Measurements from ENCODE around the gene NBPF6. TPM values are rescaled to one million over a fixed set of nuclear protein-coding genes. Genes with fewer than 3 reads are reported as not detected.
A peak's percentile ranks its signal among the peaks of the same experiment; 100 is the strongest.
"Not testable (repeated sequence)": the region's sequence is repeated elsewhere in the genome, so short reads cannot be mapped to it uniquely, and the experiment has no call there.

Gene NBPF6
- total and polyA plus RNA-seq, 7 donors: 0.20 TPM; not detected in 6

GRCh38 chr1:108511764-108512163 lies 61.6 kb downstream of the NBPF6 start:
- Histone ChIP-seq H3K27ac (no peak overlapping the region), H3K4me3 (no peak overlapping the region), H3K36me3 (no peaks in the 10 kb centered on the region), H3K27me3 (no peaks in the 10 kb centered on the region), H3K9me3 (no peaks in the 10 kb centered on the region), H3K4me1 (no peaks in the 10 kb centered on the region)
- WGBS, 2 donors: 37 to 60% methylated on average over 3 of the region's 3 CpGs
- TF ChIP-seq, protein P1, sequence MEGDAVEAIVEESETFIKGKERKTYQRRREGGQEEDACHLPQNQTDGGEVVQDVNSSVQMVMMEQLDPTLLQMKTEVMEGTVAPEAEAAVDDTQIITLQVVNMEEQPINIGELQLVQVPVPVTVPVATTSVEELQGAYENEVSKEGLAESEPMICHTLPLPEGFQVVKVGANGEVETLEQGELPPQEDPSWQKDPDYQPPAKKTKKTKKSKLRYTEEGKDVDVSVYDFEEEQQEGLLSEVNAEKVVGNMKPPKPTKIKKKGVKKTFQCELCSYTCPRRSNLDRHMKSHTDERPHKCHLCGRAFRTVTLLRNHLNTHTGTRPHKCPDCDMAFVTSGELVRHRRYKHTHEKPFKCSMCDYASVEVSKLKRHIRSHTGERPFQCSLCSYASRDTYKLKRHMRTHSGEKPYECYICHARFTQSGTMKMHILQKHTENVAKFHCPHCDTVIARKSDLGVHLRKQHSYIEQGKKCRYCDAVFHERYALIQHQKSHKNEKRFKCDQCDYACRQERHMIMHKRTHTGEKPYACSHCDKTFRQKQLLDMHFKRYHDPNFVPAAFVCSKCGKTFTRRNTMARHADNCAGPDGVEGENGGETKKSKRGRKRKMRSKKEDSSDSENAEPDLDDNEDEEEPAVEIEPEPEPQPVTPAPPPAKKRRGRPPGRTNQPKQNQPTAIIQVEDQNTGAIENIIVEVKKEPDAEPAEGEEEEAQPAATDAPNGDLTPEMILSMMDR (IDR thresholded peaks at IDR 0.05): no peak
- TF ChIP-seq EP300 (IDR thresholded peaks at IDR 0.05) (no peak), POLR2A (IDR thresholded peaks at IDR 0.05) (no peak), POLR2AphosphoS5 (IDR thresholded peaks at IDR 0.05) (no peak)
- DNase-seq: no peak
- intact Hi-C loops (cut with DNase I): loop anchor here (1.0 to 5.0 kb wide), 2 partner anchors 51 to 132 kb away; partner anchors contain the start of gene EEIG2

GRCh38 chr1:108512239-108513043 lies 62.3 kb downstream of the NBPF6 start:
- no peak for DNase-seq
- intact Hi-C loops (cut with DNase I): loop anchor here (1.0 to 5.0 kb wide), 2 partner anchors 50 to 131 kb away; partner anchors contain the start of gene EEIG2
- Histone ChIP-seq H3K36me3 (no peaks in the 10 kb centered on the region), H3K27ac (no peak overlapping the region), H3K9me3 (no peaks in the 10 kb centered on the region), H3K27me3 (no peaks in the 10 kb centered on the region), H3K4me3 (no peak overlapping the region), H3K4me1 (no peaks in the 10 kb centered on the region)
- no peak for TF ChIP-seq POLR2A (IDR thresholded peaks at IDR 0.05)
- TF ChIP-seq, protein P1 (IDR thresholded peaks at IDR 0.05): peak; percentile 63 to 78 (median 68)
- TF ChIP-seq POLR2AphosphoS5 (IDR thresholded peaks at IDR 0.05): no peak
- WGBS, 2 donors: 38 to 58% methylated on average over 6 of the region's 6 CpGs

- 71 to 73% methylated on average over 2 of the region's 2 CpGs for WGBS, 2 donors
- no peak for DNase-seq
- Histone ChIP-seq H3K4me3 (no peak overlapping the region), H3K4me1 (no peaks in the 10 kb centered on the region), H3K27ac (no peak overlapping the region), H3K36me3 (no peaks in the 10 kb centered on the region), H3K9me3 (no peaks in the 10 kb centered on the region), H3K27me3 (no peaks in the 10 kb centered on the region)
- no peak for TF ChIP-seq POLR2A (IDR thresholded peaks at IDR 0.05)
- TF ChIP-seq POLR2AphosphoS5 (IDR thresholded peaks at IDR 0.05): no peak
- TF ChIP-seq EP300 (IDR thresholded peaks at IDR 0.05): no peak
- TF ChIP-seq, protein P1 (IDR thresholded peaks at IDR 0.05): no peak
- intact Hi-C loops (cut with DNase I): loop anchor here (5.0 kb wide), 1 partner anchor 49 kb away; the partner anchor contains the start of gene EEIG2
Measured at GRCh38 chr1:108513044-108513415, 62.9 kb downstream of the NBPF6 start.

- not testable (repeated sequence) for H3K27me3 ChIP-seq, DNase-seq, H3K4me3 ChIP-seq, H3K36me3 ChIP-seq, H3K4me1 ChIP-seq, H3K27ac ChIP-seq, H3K9me3 ChIP-seq
- intact Hi-C loops (cut with DNase I): loop anchor here (5.0 kb wide), 1 partner anchor 48 kb away; the partner anchor contains the start of gene EEIG2
- WGBS, 2 donors: 96 to 99% methylated on average over 2 of the region's 2 CpGs
Measured at GRCh38 chr1:108513914-108514313, 63.8 kb downstream of the NBPF6 start.

DNA sequence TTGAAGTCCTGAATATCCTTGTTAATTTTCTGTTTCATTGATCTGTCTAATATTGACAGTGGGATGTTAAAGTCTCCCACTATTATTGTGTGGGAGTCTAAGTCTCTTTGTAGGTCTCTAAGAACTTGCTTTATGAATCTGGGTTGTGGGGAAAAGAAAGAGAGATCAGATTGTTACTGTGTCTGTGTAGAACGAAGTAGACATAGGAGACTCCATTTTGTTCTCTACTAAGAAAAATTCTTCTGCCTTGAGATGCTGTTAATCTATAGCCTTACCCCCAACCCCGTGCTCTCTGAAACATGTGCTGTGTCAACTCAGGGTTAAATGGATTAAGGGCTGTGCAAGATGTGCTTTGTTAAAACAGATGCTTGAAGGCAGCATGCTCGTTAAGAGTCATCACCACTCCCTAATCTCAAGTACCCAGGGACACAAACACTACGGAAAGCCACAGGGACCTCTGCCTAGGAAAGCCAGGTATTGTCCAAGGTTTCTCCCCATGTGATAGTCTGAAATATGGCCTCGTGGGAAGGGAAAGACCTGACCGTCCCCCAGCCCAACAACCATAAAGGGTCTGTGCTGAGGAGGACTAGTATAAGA lies 67.3 kb downstream of the NBPF6 start:
- WGBS, 2 donors: 80 to 81% methylated on average over 6 of the region's 6 CpGs
- intact Hi-C loops (cut with DNase I): not testable (repeated sequence)

More for the DNA sequence above, 67.3 kb downstream of the NBPF6 start:
- H3K27me3 ChIP-seq, H3K9me3 ChIP-seq, DNase-seq, H3K4me1 ChIP-seq, H3K27ac ChIP-seq, H3K4me3 ChIP-seq, H3K36me3 ChIP-seq: not testable (repeated sequence)

Other genes starting within 250 kb of the NBPF6 start
- gene SLC25A24, start 250.0 kb upstream of the NBPF6 start, total RNA-seq: 10 to 100 TPM; 20.2 to 31.4 (median 24.9) TPM
- gene SLC25A24, start 250.0 kb upstream of the NBPF6 start, polyA plus RNA-seq: 10 to 100 TPM; 27.7 to 47.6 (median 36.6) TPM
- not detected for gene NBPF4, start 206.3 kb upstream of the NBPF6 start, total RNA-seq
- under 1 TPM in 1 of 3 donors, not detected in 2; 0.20 TPM for gene NBPF4, start 206.3 kb upstream of the NBPF6 start, polyA plus RNA-seq
- gene EEIG2, start 109.8 kb downstream of the NBPF6 start, total RNA-seq: 10 to 100 TPM; 11.0 to 17.2 (median 13.4) TPM
- 10 to 100 TPM; 10.6 to 12.0 (median 11.8) TPM for gene EEIG2, start 109.8 kb downstream of the NBPF6 start, polyA plus RNA-seq
- gene HENMT1, start 210.8 kb downstream of the NBPF6 start, total RNA-seq: 1 to 10 TPM; 2.2 to 3.9 (median 2.6) TPM
- gene HENMT1, start 210.8 kb downstream of the NBPF6 start, polyA plus RNA-seq: 10 to 100 TPM; 10.9 to 13.6 (median 12.0) TPM
- 10 to 100 TPM; 24.7 to 28.0 (median 26.1) TPM for gene PRPF38B, start 242.0 kb downstream of the NBPF6 start, total RNA-seq
- gene PRPF38B, start 242.0 kb downstream of the NBPF6 start, polyA plus RNA-seq: 10 to 100 TPM; 13.8 to 31.3 (median 15.0) TPM

Data from sigmoid colon (tissue), 7 donors.